Inflammatory macrophage treated with lipopolysaccharide for 1 hour (primary cell): ENCODE data around the gene FAM117A.
"Not testable (repeated sequence)": the region's sequence is repeated elsewhere in the genome, so short reads cannot be mapped to it uniquely, and the experiment has no call there.

Experiments
- DNase-seq, 2 donors: peaks; one replicate each; pipeline ENCODE4 v3.0.0-alpha.2; 2020 to 2022

Gene FAM117A

GRCh38 chr17:49676276-49676868, 87.6 kb downstream of the FAM117A start:
- DNase-seq = peak; percentile 80 to 83

GRCh38 chr17:49674507-49674906, 89.4 kb downstream of the FAM117A start:
- DNase-seq = no peak

GRCh38 chr17:49673679-49674078, 90.3 kb downstream of the FAM117A start:
- DNase-seq = not testable (repeated sequence)

GRCh38 chr17:49670641-49671040, 93.3 kb downstream of the FAM117A start:
- DNase-seq = peak in 1 of 2 donors; percentile 53

- no peak for DNase-seq
Measured at GRCh38 chr17:49670002-49670401, 93.9 kb downstream of the FAM117A start.

DNA sequence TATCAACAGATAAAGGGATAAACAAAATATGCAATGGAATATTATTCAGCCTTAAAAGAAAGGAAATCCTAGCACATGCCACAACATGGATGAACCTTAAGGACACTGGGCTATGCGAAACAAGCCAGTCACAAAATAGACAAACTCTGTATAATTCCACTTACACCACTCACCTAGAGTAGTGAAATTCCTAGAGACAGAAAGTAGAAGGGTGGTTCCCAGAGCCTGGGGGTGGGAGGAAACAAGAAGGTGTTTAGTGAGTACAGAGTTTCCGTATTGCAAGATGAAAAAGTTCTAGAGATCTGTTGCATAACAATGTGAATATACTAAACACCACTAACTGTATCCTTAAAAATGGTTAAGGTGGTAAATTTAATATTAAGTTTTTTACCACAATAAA, 96.1 kb downstream of the FAM117A start:
- peak; percentile 19 to 45 for DNase-seq

GRCh38 chr17:49664706-49665211, 99.2 kb downstream of the FAM117A start:
- no peak for DNase-seq
